ENCODE data around the gene SLC6A20. TPM values are rescaled to one million over a fixed set of nuclear protein-coding genes. Genes with fewer than 3 reads are reported as not detected.

Gene SLC6A20
- total RNA-seq, 1 donor from 2014 or later, result not detected

- Mint-ChIP-seq H3K9me3 (no peaks in the 10 kb centered on the region), H3K4me1 (peaks cover 15% of the 10 kb centered on the region), H3K27me3 (no peaks in the 10 kb centered on the region), H3K27ac (no peak overlapping the region), H3K36me3 (ENCODE audit: low read depth) (peaks cover 67% of the 10 kb centered on the region), H3K4me3 (no peak overlapping the region)
- intact Hi-C loops (cut with micrococcal nuclease), result no loop called here
- no peak for DNase-seq
Measured at GRCh38 chr3:45730409-45731154, 65.8 kb downstream of the SLC6A20 start.

- Mint-ChIP-seq H3K9me3 (no peaks in the 10 kb centered on the region), H3K4me3 (no peak overlapping the region), H3K27me3 (no peaks in the 10 kb centered on the region), H3K4me1 (peaks cover 20% of the 10 kb centered on the region), H3K36me3 (ENCODE audit: low read depth) (peaks cover 67% of the 10 kb centered on the region), H3K27ac (no peak overlapping the region)
- DNase-seq, result no peak
- intact Hi-C loops (cut with micrococcal nuclease), result no loop called here
Measured at GRCh38 chr3:45729614-45730013, 66.7 kb downstream of the SLC6A20 start.

- no peak overlapping the region for H3K27ac Mint-ChIP-seq
- H3K9me3 Mint-ChIP-seq, result no peaks in the 10 kb centered on the region
- no peak overlapping the region for H3K4me3 Mint-ChIP-seq
- intact Hi-C loops (cut with micrococcal nuclease), result no loop called here
- H3K27me3 Mint-ChIP-seq, result no peaks in the 10 kb centered on the region
- peaks cover 71% of the 10 kb centered on the region for H3K36me3 Mint-ChIP-seq (ENCODE audit: low read depth)
- peaks cover 22% of the 10 kb centered on the region for H3K4me1 Mint-ChIP-seq
- no peak for DNase-seq
Measured at GRCh38 chr3:45724911-45725310, 71.4 kb downstream of the SLC6A20 start.

- no peak for DNase-seq
- Mint-ChIP-seq H3K4me1 (peaks cover 17% of the 10 kb centered on the region), H3K27ac (no peak overlapping the region), H3K4me3 (no peak overlapping the region), H3K27me3 (no peaks in the 10 kb centered on the region), H3K36me3 (ENCODE audit: low read depth) (peaks cover 62% of the 10 kb centered on the region), H3K9me3 (no peaks in the 10 kb centered on the region)
- intact Hi-C loops (cut with micrococcal nuclease), result no loop called here
Measured at GRCh38 chr3:45719655-45720487, 76.5 kb downstream of the SLC6A20 start.

- Mint-ChIP-seq H3K9me3 (no peaks in the 10 kb centered on the region), H3K4me3 (no peak overlapping the region), H3K4me1 (peaks cover 22% of the 10 kb centered on the region), H3K36me3 (ENCODE audit: low read depth) (peaks cover 49% of the 10 kb centered on the region), H3K27me3 (no peaks in the 10 kb centered on the region), H3K27ac (no peak overlapping the region)
- intact Hi-C loops (cut with micrococcal nuclease), result no loop called here
- DNase-seq, result no peak
Measured at GRCh38 chr3:45716790-45717336, 79.5 kb downstream of the SLC6A20 start.

- peaks cover 57% of the 10 kb centered on the region for H3K36me3 Mint-ChIP-seq (ENCODE audit: low read depth)
- peaks cover 22% of the 10 kb centered on the region for H3K4me1 Mint-ChIP-seq
- no peak overlapping the region for H3K4me3 Mint-ChIP-seq
- H3K27ac Mint-ChIP-seq, result no peak overlapping the region
- no peak for DNase-seq
- H3K27me3 Mint-ChIP-seq, result no peaks in the 10 kb centered on the region
- H3K9me3 Mint-ChIP-seq, result no peaks in the 10 kb centered on the region
- intact Hi-C loops (cut with micrococcal nuclease), result no loop called here
Measured at GRCh38 chr3:45715945-45716344, 80.4 kb downstream of the SLC6A20 start.

GRCh38 chr3:45712434-45713110 is 83.8 kb downstream of the SLC6A20 start:
- Mint-ChIP-seq H3K36me3 (ENCODE audit: low read depth) (peaks cover 61% of the 10 kb centered on the region), H3K27ac (peak overlapping the region; percentile 6), H3K27me3 (no peaks in the 10 kb centered on the region), H3K4me1 (peaks cover 19% of the 10 kb centered on the region), H3K4me3 (no peak overlapping the region), H3K9me3 (no peaks in the 10 kb centered on the region)
- no peak for DNase-seq
- intact Hi-C loops (cut with micrococcal nuclease), result no loop called here

- Mint-ChIP-seq H3K27me3 (no peaks in the 10 kb centered on the region), H3K4me1 (peaks cover 15% of the 10 kb centered on the region), H3K4me3 (no peak overlapping the region), H3K9me3 (no peaks in the 10 kb centered on the region), H3K36me3 (ENCODE audit: low read depth) (peaks cover 60% of the 10 kb centered on the region), H3K27ac (no peak overlapping the region)
- DNase-seq, result no peak
- intact Hi-C loops (cut with micrococcal nuclease), result no loop called here
Measured at GRCh38 chr3:45711931-45712330, 84.4 kb downstream of the SLC6A20 start.

GRCh38 chr3:45705839-45706808 is 90.2 kb downstream of the SLC6A20 start:
- H3K27ac Mint-ChIP-seq, result peak overlapping the region; percentile 73
- DNase-seq, result no peak
- peaks cover 24% of the 10 kb centered on the region for H3K4me1 Mint-ChIP-seq
- no peaks in the 10 kb centered on the region for H3K9me3 Mint-ChIP-seq
- H3K27me3 Mint-ChIP-seq, result no peaks in the 10 kb centered on the region
- H3K36me3 Mint-ChIP-seq (ENCODE audit: low read depth), result peaks cover 49% of the 10 kb centered on the region
- intact Hi-C loops (cut with micrococcal nuclease), result no loop called here
- H3K4me3 Mint-ChIP-seq, result no peak overlapping the region

Other genes with a start within 250 kb of the SLC6A20 start
- 36.2 and 39.8 TPM in 2 replicates for gene LIMD1, start 201.8 kb downstream of the SLC6A20 start, total RNA-seq
- 88.0 and 91.7 TPM in 2 replicates for gene SACM1L, start 107.1 kb downstream of the SLC6A20 start, total RNA-seq
- gene LZTFL1, start 45.6 kb upstream of the SLC6A20 start, total RNA-seq, result 3.1 and 4.3 TPM in 2 replicates
- gene CCR9, start 90.0 kb upstream of the SLC6A20 start, total RNA-seq, result not detected in 2 replicates
- gene CXCR6, start 146.9 kb upstream of the SLC6A20 start, total RNA-seq, result 15.2 TPM in 2 replicates
- gene FYCO1, start 199.3 kb upstream of the SLC6A20 start, total RNA-seq, result 16.5 and 16.8 TPM in 2 replicates
- 0.05 TPM in 1 of 2 replicates, not detected in the other for gene XCR1, start 230.9 kb upstream of the SLC6A20 start, total RNA-seq